ENCODE measurements around the gene TEPSIN.
A peak's percentile ranks its signal among the peaks of the same experiment; 100 is the strongest.

The TEPSIN gene

GRCh38 chr17:81250286-81251093 lies 11.6 kb upstream of the TEPSIN start:
- DNase-seq: no peak

GRCh38 chr17:81249223-81250040 lies 10.6 kb upstream of the TEPSIN start:
- no peak for DNase-seq

GRCh38 chr17:81248649-81249048 lies 9.8 kb upstream of the TEPSIN start:
- DNase-seq: no peak

- no peak for DNase-seq
Measured at GRCh38 chr17:81247339-81247990, 8.6 kb upstream of the TEPSIN start.

GRCh38 chr17:81246679-81247338 lies 8.0 kb upstream of the TEPSIN start:
- DNase-seq: no peak

GRCh38 chr17:81246343-81246670 lies 7.5 kb upstream of the TEPSIN start:
- no peak for DNase-seq

- no peak for DNase-seq
Measured at GRCh38 chr17:81245665-81246342, 6.9 kb upstream of the TEPSIN start.

GRCh38 chr17:81245024-81245664 lies 6.3 kb upstream of the TEPSIN start:
- peak; percentile 49 for DNase-seq

GRCh38 chr17:81244358-81245023 lies 5.6 kb upstream of the TEPSIN start:
- DNase-seq: no peak

GRCh38 chr17:81243333-81243664 lies 4.4 kb upstream of the TEPSIN start:
- no peak for DNase-seq

- DNase-seq: no peak
Measured at GRCh38 chr17:81242421-81243332, 3.8 kb upstream of the TEPSIN start.

- DNase-seq: peak; percentile 42
Measured at GRCh38 chr17:81241648-81242420, 3.0 kb upstream of the TEPSIN start.

- DNase-seq: no peak
Measured at GRCh38 chr17:81241203-81241602, 2.3 kb upstream of the TEPSIN start.

- DNase-seq: no peak
Measured at GRCh38 chr17:81240761-81241160, 1.9 kb upstream of the TEPSIN start.

- DNase-seq: no peak
Measured at GRCh38 chr17:81239714-81240555, 1.1 kb upstream of the TEPSIN start.

GRCh38 chr17:81238490-81238814 lies 403 bp downstream of the TEPSIN start:
- DNase-seq: no peak

GRCh38 chr17:81237591-81238489 lies 1.0 kb downstream of the TEPSIN start:
- no peak for DNase-seq
